ENCODE results near the gene PRKACB.
A peak's percentile ranks its signal among the peaks of the same experiment; 100 is the strongest.

Gene PRKACB

GRCh38 chr1:84174051-84174556 is 30.0 kb downstream of the PRKACB start:
- Histone ChIP-seq H3K9ac (ENCODE audit: low read depth, low read length) (no peak overlapping the region), H3K4me3 (ENCODE audit: low read depth, low read length) (no peak overlapping the region; the same call in 1 of the 2 replicates), H3K4me1 (ENCODE audit: control insufficient read depth, insufficient read depth, low read length) (peaks cover 9% of the 10 kb centered on the region), H3K9me3 (ENCODE audit: control insufficient read depth, insufficient read depth, low read length) (no peaks in the 10 kb centered on the region), H3K36me3 (ENCODE audit: control insufficient read depth, insufficient read depth, low read length) (no peaks in the 10 kb centered on the region), H3K27ac (ENCODE audit: low read depth, low read length) (peak overlapping the region; percentile 75), H3K27me3 (ENCODE audit: control insufficient read depth, insufficient read depth, low read length) (no peaks in the 10 kb centered on the region)

- Histone ChIP-seq H3K9me3 (ENCODE audit: control insufficient read depth, insufficient read depth, low read length) (no peaks in the 10 kb centered on the region), H3K9ac (ENCODE audit: low read depth, low read length) (no peak overlapping the region), H3K4me3 (ENCODE audit: low read depth, low read length) (no peak overlapping the region), H3K27me3 (ENCODE audit: control insufficient read depth, insufficient read depth, low read length) (no peaks in the 10 kb centered on the region), H3K4me1 (ENCODE audit: control insufficient read depth, insufficient read depth, low read length) (no peaks in the 10 kb centered on the region; the same call in 1 of the 2 replicates), H3K27ac (ENCODE audit: low read depth, low read length) (no peak overlapping the region), H3K36me3 (ENCODE audit: control insufficient read depth, insufficient read depth, low read length) (no peaks in the 10 kb centered on the region; the same call in 1 of the 2 replicates)
Measured at GRCh38 chr1:84181350-84182005, 37.4 kb downstream of the PRKACB start.

DNA sequence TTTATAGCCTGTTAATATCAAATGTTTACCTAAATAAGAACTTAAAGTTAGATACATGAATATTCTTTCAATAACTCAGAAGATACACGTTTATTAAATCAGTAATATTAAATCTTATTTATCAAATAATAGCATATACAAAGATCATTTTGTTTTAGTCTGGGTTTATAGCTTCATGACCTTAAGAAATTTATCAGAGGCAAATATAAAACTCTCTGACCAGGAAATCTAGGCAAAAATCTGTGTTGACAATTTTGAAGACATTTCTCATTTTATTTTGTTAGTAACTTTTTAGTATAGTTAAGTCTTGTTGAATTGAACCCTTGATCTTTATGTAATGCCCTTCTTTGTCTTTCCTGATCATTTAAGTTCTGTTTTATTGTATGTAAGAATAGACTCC is 46.4 kb downstream of the PRKACB start:
- Histone ChIP-seq H3K27ac (ENCODE audit: low read depth, low read length) (no peak overlapping the region), H3K9me3 (ENCODE audit: control insufficient read depth, insufficient read depth, low read length) (no peaks in the 10 kb centered on the region), H3K9ac (ENCODE audit: low read depth, low read length) (no peak overlapping the region), H3K4me1 (ENCODE audit: control insufficient read depth, insufficient read depth, low read length) (no peaks in the 10 kb centered on the region), H3K4me3 (ENCODE audit: low read depth, low read length) (no peak overlapping the region), H3K27me3 (ENCODE audit: control insufficient read depth, insufficient read depth, low read length) (no peaks in the 10 kb centered on the region), H3K36me3 (ENCODE audit: control insufficient read depth, insufficient read depth, low read length) (no peaks in the 10 kb centered on the region; the same call in 1 of the 2 replicates)

DNA sequence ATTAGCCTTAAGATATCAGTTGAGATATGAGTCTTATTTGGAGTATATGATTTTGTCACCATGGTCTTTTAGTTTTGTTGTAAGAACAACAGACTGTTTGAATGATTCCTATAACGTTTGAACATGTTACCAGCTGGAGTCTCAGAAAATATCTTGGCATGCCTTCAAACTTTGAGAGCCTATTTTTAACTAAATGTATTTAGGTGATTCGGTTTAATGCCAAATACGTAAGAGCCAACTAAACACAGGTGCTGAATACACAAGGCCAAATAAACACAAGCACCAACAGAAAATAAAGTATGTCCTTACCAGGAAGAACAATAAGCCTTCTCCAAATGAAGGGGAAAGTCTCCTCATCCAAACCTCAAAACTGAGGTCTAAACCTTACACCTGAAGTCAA is 48.6 kb downstream of the PRKACB start:
- no peaks in the 10 kb centered on the region for H3K27me3 ChIP-seq (ENCODE audit: control insufficient read depth, insufficient read depth, low read length)
- no peak overlapping the region for H3K27ac ChIP-seq (ENCODE audit: low read depth, low read length)
- H3K4me1 ChIP-seq (ENCODE audit: control insufficient read depth, insufficient read depth, low read length), result no peaks in the 10 kb centered on the region
- H3K9me3 ChIP-seq (ENCODE audit: control insufficient read depth, insufficient read depth, low read length), result no peaks in the 10 kb centered on the region
- no peaks in the 10 kb centered on the region for H3K36me3 ChIP-seq (ENCODE audit: control insufficient read depth, insufficient read depth, low read length)
- H3K4me3 ChIP-seq (ENCODE audit: low read depth, low read length), result no peak overlapping the region
- H3K9ac ChIP-seq (ENCODE audit: low read depth, low read length), result no peak overlapping the region

GRCh38 chr1:84198832-84199231 is 54.8 kb downstream of the PRKACB start:
- H3K36me3 ChIP-seq (ENCODE audit: control insufficient read depth, insufficient read depth, low read length), result peaks cover 10% of the 10 kb centered on the region; the same call in 1 of the 2 replicates
- no peaks in the 10 kb centered on the region for H3K9me3 ChIP-seq (ENCODE audit: control insufficient read depth, insufficient read depth, low read length)

GRCh38 chr1:84199257-84199656 is 55.2 kb downstream of the PRKACB start:
- H3K27ac ChIP-seq (ENCODE audit: low read depth, low read length), result no peak overlapping the region
- H3K36me3 ChIP-seq (ENCODE audit: control insufficient read depth, insufficient read depth, low read length), result peaks cover 10% of the 10 kb centered on the region; the same call in 1 of the 2 replicates
- H3K4me1 ChIP-seq (ENCODE audit: control insufficient read depth, insufficient read depth, low read length), result no peaks in the 10 kb centered on the region
- H3K9me3 ChIP-seq (ENCODE audit: control insufficient read depth, insufficient read depth, low read length), result no peaks in the 10 kb centered on the region
- H3K9ac ChIP-seq (ENCODE audit: low read depth, low read length), result no peak overlapping the region
- H3K4me3 ChIP-seq (ENCODE audit: low read depth, low read length), result no peak overlapping the region
- H3K27me3 ChIP-seq (ENCODE audit: control insufficient read depth, insufficient read depth, low read length), result no peaks in the 10 kb centered on the region

More at GRCh38 chr1:84198832-84199231, 54.8 kb downstream of the PRKACB start:
- no peak overlapping the region for H3K4me3 ChIP-seq (ENCODE audit: low read depth, low read length)
- no peaks in the 10 kb centered on the region for H3K4me1 ChIP-seq (ENCODE audit: control insufficient read depth, insufficient read depth, low read length)
- H3K27me3 ChIP-seq (ENCODE audit: control insufficient read depth, insufficient read depth, low read length), result no peaks in the 10 kb centered on the region
- no peak overlapping the region for H3K9ac ChIP-seq (ENCODE audit: low read depth, low read length)
- H3K27ac ChIP-seq (ENCODE audit: low read depth, low read length), result no peak overlapping the region

DNA sequence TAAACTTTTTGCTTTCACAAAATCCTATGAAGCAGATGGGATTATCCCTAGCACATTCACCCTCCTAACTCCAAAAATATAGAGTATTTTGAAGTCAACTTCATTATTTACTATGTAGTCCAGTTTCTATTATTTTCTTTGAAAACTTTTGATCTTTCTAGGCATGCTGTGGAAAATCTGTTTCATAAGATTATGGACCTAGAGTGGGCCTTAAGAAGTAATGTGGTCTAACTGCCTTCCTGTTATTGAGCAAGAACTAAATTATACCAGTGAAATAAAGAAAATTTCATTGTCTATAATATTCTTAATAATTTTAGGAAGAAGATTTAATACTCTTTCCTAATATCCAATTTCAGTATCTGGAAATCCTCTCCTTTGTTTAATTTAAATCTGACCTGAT is 58.1 kb downstream of the PRKACB start:
- H3K9me3 ChIP-seq (ENCODE audit: control insufficient read depth, insufficient read depth, low read length), result no peaks in the 10 kb centered on the region
- no peak overlapping the region for H3K4me3 ChIP-seq (ENCODE audit: low read depth, low read length)
- H3K27me3 ChIP-seq (ENCODE audit: control insufficient read depth, insufficient read depth, low read length), result no peaks in the 10 kb centered on the region
- no peak overlapping the region for H3K27ac ChIP-seq (ENCODE audit: low read depth, low read length)
- no peaks in the 10 kb centered on the region for H3K4me1 ChIP-seq (ENCODE audit: control insufficient read depth, insufficient read depth, low read length)
- peaks cover 10% of the 10 kb centered on the region; the same call in 1 of the 2 replicates for H3K36me3 ChIP-seq (ENCODE audit: control insufficient read depth, insufficient read depth, low read length)
- H3K9ac ChIP-seq (ENCODE audit: low read depth, low read length), result no peak overlapping the region

- Histone ChIP-seq H3K27me3 (ENCODE audit: control insufficient read depth, insufficient read depth, low read length) (no peaks in the 10 kb centered on the region), H3K4me3 (ENCODE audit: low read depth, low read length) (no peak overlapping the region), H3K9ac (ENCODE audit: low read depth, low read length) (no peak overlapping the region), H3K4me1 (ENCODE audit: control insufficient read depth, insufficient read depth, low read length) (no peaks in the 10 kb centered on the region), H3K9me3 (ENCODE audit: control insufficient read depth, insufficient read depth, low read length) (no peaks in the 10 kb centered on the region), H3K27ac (ENCODE audit: low read depth, low read length) (no peak overlapping the region), H3K36me3 (ENCODE audit: control insufficient read depth, insufficient read depth, low read length) (no peaks in the 10 kb centered on the region)
Measured at GRCh38 chr1:84206375-84206774, 62.3 kb downstream of the PRKACB start.

- Histone ChIP-seq H3K27ac (ENCODE audit: low read depth, low read length) (no peak overlapping the region), H3K9ac (ENCODE audit: low read depth, low read length) (no peak overlapping the region), H3K27me3 (ENCODE audit: control insufficient read depth, insufficient read depth, low read length) (no peaks in the 10 kb centered on the region), H3K9me3 (ENCODE audit: control insufficient read depth, insufficient read depth, low read length) (no peaks in the 10 kb centered on the region), H3K4me3 (ENCODE audit: low read depth, low read length) (no peak overlapping the region), H3K36me3 (ENCODE audit: control insufficient read depth, insufficient read depth, low read length) (no peaks in the 10 kb centered on the region), H3K4me1 (ENCODE audit: control insufficient read depth, insufficient read depth, low read length) (no peaks in the 10 kb centered on the region)
Measured at GRCh38 chr1:84208935-84209334, 64.9 kb downstream of the PRKACB start.

- Histone ChIP-seq H3K27me3 (ENCODE audit: control insufficient read depth, insufficient read depth, low read length) (no peaks in the 10 kb centered on the region), H3K4me1 (ENCODE audit: control insufficient read depth, insufficient read depth, low read length) (no peaks in the 10 kb centered on the region), H3K9me3 (ENCODE audit: control insufficient read depth, insufficient read depth, low read length) (0 out of 2 replicates have a peak, but pooled peaks cover under 1% of the 10 kb centered on the region), H3K9ac (ENCODE audit: low read depth, low read length) (no peak overlapping the region), H3K4me3 (ENCODE audit: low read depth, low read length) (no peak overlapping the region), H3K36me3 (ENCODE audit: control insufficient read depth, insufficient read depth, low read length) (no peaks in the 10 kb centered on the region), H3K27ac (ENCODE audit: low read depth, low read length) (no peak overlapping the region)
Measured at GRCh38 chr1:84214115-84214956, 70.3 kb downstream of the PRKACB start.

- Histone ChIP-seq H3K27ac (ENCODE audit: low read depth, low read length) (no peak overlapping the region), H3K27me3 (ENCODE audit: control insufficient read depth, insufficient read depth, low read length) (no peaks in the 10 kb centered on the region), H3K4me3 (ENCODE audit: low read depth, low read length) (no peak overlapping the region), H3K36me3 (ENCODE audit: control insufficient read depth, insufficient read depth, low read length) (no peaks in the 10 kb centered on the region), H3K9ac (ENCODE audit: low read depth, low read length) (no peak overlapping the region), H3K4me1 (ENCODE audit: control insufficient read depth, insufficient read depth, low read length) (no peaks in the 10 kb centered on the region), H3K9me3 (ENCODE audit: control insufficient read depth, insufficient read depth, low read length) (0 out of 2 replicates have a peak, but pooled peaks cover 3% of the 10 kb centered on the region)
Measured at GRCh38 chr1:84217239-84217638, 73.2 kb downstream of the PRKACB start.
